Stimulated activated CD4-positive, alpha-beta T cell treated with anti-CD3 and anti-CD28 coated beads, Interleukin-15, amount 100 ng/mL, for 48 hours (primary cell): ENCODE measurements around the gene PRKCA.
A peak's percentile ranks its signal among the peaks of the same experiment; 100 is the strongest.

ENCODE experiments used
- DNase-seq, 2 donors: peaks; one replicate each; pipeline ENCODE4 v3.0.0-alpha.2; 2020; ENCODE audit warnings: low read depth in 2 of 2

PRKCA gene

GRCh38 chr17:66547151-66547865 is 244.9 kb downstream of the PRKCA start:
- DNase-seq, result no peak

GRCh38 chr17:66548158-66548557 is 245.7 kb downstream of the PRKCA start:
- no peak for DNase-seq

GRCh38 chr17:66548659-66549310 is 246.4 kb downstream of the PRKCA start:
- DNase-seq, result no peak

GRCh38 chr17:66549311-66549704 is 246.9 kb downstream of the PRKCA start:
- DNase-seq, result no peak

GRCh38 chr17:66549731-66550207 is 247.4 kb downstream of the PRKCA start:
- DNase-seq, result no peak

- no peak for DNase-seq
These were observed 249.4 kb downstream of the PRKCA start for GRCh38 chr17:66551839-66552238.

- no peak for DNase-seq
These were observed 250.0 kb downstream of the PRKCA start for GRCh38 chr17:66552371-66552770.

- no peak for DNase-seq
These were observed 253.2 kb downstream of the PRKCA start for GRCh38 chr17:66555605-66556004.

- no peak for DNase-seq
These were observed 254.8 kb downstream of the PRKCA start for GRCh38 chr17:66557200-66557599.

GRCh38 chr17:66557886-66558285 is 255.5 kb downstream of the PRKCA start:
- no peak for DNase-seq

- DNase-seq, result no peak
These were observed 258.3 kb downstream of the PRKCA start for GRCh38 chr17:66560691-66561090.

GRCh38 chr17:66562119-66562518 is 259.7 kb downstream of the PRKCA start:
- DNase-seq, result no peak

GRCh38 chr17:66564992-66565465 is 262.6 kb downstream of the PRKCA start:
- DNase-seq, result no peak

GRCh38 chr17:66567234-66568170 is 265.1 kb downstream of the PRKCA start:
- DNase-seq, result peak; percentile 65 to 68

GRCh38 chr17:66569572-66569971 is 267.2 kb downstream of the PRKCA start:
- no peak for DNase-seq

GRCh38 chr17:66570447-66571195 is 268.2 kb downstream of the PRKCA start:
- DNase-seq, result no peak

- DNase-seq, result no peak
These were observed 269.3 kb downstream of the PRKCA start for GRCh38 chr17:66571745-66572144.

GRCh38 chr17:66573078-66573477 is 270.7 kb downstream of the PRKCA start:
- DNase-seq, result no peak

GRCh38 chr17:66574123-66574522 is 271.7 kb downstream of the PRKCA start:
- DNase-seq, result no peak

- DNase-seq, result no peak
These were observed 274.1 kb downstream of the PRKCA start for GRCh38 chr17:66576473-66576872.

- DNase-seq, result no peak
These were observed 274.6 kb downstream of the PRKCA start for GRCh38 chr17:66577041-66577440.
